Measurements from ENCODE around the gene TTYH2.

- no peak for TF ChIP-seq EZH2phosphoT487 (IDR thresholded peaks at IDR 0.05; ENCODE audit: insufficient read depth, low read depth)
- TF ChIP-seq EZH2 (IDR thresholded peaks at IDR 0.05; ENCODE audit: insufficient read depth, poor library complexity, severe bottlenecking) = no peak
Observed at GRCh38 chr17:74268558-74268957, 55.2 kb downstream of the TTYH2 start.
